Measurements from ENCODE around the gene XPO6. TPM values are rescaled to one million over a fixed set of nuclear protein-coding genes. Genes with fewer than 3 reads are reported as not detected.

XPO6 gene
- total and polyA plus RNA-seq, 4 donors, result 27.5 to 50.0 (median 36.0) TPM

- WGBS, result 90% methylated on average over 6 of the region's 6 CpGs
These were observed 6.5 kb downstream of the XPO6 start for GRCh38 chr16:28205117-28205899.

DNA sequence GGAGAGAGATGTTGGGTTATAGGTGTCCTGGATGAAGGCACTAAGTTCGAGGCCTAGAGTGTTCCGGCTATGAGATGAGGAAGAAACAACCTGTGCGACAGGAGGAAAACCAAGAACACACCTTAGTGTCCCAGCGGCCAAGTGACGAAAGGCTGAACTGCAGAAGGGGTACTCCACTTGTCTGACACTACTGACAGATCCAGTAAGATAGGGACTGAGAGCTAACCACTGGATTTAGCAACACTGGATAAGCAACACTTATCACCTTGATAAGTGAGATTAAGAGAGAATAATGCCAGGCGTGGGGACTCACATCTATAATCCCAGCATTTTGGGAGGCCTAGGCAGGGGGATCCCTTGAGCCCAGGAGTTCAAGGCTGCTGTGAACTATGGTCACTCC lies 7.1 kb downstream of the XPO6 start:
- peaks cover 6 to 37% (median 20%) of the 10 kb centered on the region in 4 donors for H3K36me3 ChIP-seq (ENCODE audit: control insufficient read depth in 4 of 4, insufficient read depth in 3 of 4, low read depth in 1 of 4, low read length in 3 of 4)
- no peak overlapping the region for H3K27ac ChIP-seq (ENCODE audit: low read depth in 1 of 2, low read length in 2 of 2)
- 94% methylated on average over 6 of the region's 6 CpGs for WGBS
- H3K27me3 ChIP-seq (ENCODE audit: control insufficient read depth in 4 of 4, insufficient read depth in 4 of 4, low read length in 3 of 4), result no peaks in the 10 kb centered on the region
- H3K9me3 ChIP-seq (ENCODE audit: control insufficient read depth in 4 of 4, low read length in 3 of 4), result no peaks in the 10 kb centered on the region
- H3K4me1 ChIP-seq (ENCODE audit: control insufficient read depth in 4 of 4, insufficient read depth in 4 of 4, low read length in 3 of 4), result no peaks in the 10 kb centered on the region
- DNase-seq (ENCODE audit: low spot score), result no peak
- no peak overlapping the region for H3K9ac ChIP-seq (ENCODE audit: low read depth in 1 of 2, low read length in 2 of 2)
- H3K4me3 ChIP-seq (ENCODE audit: low read depth in 1 of 3, low read length in 3 of 3), result no peak overlapping the region
- TF ChIP-seq YY1 (IDR thresholded peaks at IDR 0.05) (no peak), JUND (IDR thresholded peaks at IDR 0.05) (no peak), MAX (IDR thresholded peaks at IDR 0.05) (no peak), FOXA1 (IDR thresholded peaks at IDR 0.05) (no peak), ATF3 (IDR thresholded peaks at IDR 0.05) (no peak), HNF4G (IDR thresholded peaks at IDR 0.05) (no peak), RXRA (IDR thresholded peaks at IDR 0.05) (no peak), TAF1 (conservative IDR thresholded peaks at IDR 0.05) (no peak), EGR1 (IDR thresholded peaks at IDR 0.05; ENCODE audit: low read depth in 2 of 2) (no peak), FOXA2 (IDR thresholded peaks at IDR 0.05) (no peak), HNF4A (conservative IDR thresholded peaks at IDR 0.05) (no peak), SP1 (IDR thresholded peaks at IDR 0.05) (no peak)
- TF ChIP-seq, protein P1, sequence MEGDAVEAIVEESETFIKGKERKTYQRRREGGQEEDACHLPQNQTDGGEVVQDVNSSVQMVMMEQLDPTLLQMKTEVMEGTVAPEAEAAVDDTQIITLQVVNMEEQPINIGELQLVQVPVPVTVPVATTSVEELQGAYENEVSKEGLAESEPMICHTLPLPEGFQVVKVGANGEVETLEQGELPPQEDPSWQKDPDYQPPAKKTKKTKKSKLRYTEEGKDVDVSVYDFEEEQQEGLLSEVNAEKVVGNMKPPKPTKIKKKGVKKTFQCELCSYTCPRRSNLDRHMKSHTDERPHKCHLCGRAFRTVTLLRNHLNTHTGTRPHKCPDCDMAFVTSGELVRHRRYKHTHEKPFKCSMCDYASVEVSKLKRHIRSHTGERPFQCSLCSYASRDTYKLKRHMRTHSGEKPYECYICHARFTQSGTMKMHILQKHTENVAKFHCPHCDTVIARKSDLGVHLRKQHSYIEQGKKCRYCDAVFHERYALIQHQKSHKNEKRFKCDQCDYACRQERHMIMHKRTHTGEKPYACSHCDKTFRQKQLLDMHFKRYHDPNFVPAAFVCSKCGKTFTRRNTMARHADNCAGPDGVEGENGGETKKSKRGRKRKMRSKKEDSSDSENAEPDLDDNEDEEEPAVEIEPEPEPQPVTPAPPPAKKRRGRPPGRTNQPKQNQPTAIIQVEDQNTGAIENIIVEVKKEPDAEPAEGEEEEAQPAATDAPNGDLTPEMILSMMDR (IDR thresholded peaks at IDR 0.05; ENCODE audit: low read depth, low read length, missing input control), result no peak
- TF ChIP-seq, protein P2, sequence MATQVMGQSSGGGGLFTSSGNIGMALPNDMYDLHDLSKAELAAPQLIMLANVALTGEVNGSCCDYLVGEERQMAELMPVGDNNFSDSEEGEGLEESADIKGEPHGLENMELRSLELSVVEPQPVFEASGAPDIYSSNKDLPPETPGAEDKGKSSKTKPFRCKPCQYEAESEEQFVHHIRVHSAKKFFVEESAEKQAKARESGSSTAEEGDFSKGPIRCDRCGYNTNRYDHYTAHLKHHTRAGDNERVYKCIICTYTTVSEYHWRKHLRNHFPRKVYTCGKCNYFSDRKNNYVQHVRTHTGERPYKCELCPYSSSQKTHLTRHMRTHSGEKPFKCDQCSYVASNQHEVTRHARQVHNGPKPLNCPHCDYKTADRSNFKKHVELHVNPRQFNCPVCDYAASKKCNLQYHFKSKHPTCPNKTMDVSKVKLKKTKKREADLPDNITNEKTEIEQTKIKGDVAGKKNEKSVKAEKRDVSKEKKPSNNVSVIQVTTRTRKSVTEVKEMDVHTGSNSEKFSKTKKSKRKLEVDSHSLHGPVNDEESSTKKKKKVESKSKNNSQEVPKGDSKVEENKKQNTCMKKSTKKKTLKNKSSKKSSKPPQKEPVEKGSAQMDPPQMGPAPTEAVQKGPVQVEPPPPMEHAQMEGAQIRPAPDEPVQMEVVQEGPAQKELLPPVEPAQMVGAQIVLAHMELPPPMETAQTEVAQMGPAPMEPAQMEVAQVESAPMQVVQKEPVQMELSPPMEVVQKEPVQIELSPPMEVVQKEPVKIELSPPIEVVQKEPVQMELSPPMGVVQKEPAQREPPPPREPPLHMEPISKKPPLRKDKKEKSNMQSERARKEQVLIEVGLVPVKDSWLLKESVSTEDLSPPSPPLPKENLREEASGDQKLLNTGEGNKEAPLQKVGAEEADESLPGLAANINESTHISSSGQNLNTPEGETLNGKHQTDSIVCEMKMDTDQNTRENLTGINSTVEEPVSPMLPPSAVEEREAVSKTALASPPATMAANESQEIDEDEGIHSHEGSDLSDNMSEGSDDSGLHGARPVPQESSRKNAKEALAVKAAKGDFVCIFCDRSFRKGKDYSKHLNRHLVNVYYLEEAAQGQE (IDR thresholded peaks at IDR 0.05), result no peak

More at GRCh38 chr16:28205117-28205899, 6.5 kb downstream of the XPO6 start:
- H3K27ac ChIP-seq (ENCODE audit: low read depth in 1 of 2, low read length in 2 of 2), result no peak overlapping the region
- H3K27me3 ChIP-seq (ENCODE audit: control insufficient read depth in 4 of 4, insufficient read depth in 4 of 4, low read length in 3 of 4), result no peaks in the 10 kb centered on the region
- H3K9me3 ChIP-seq (ENCODE audit: control insufficient read depth in 4 of 4, low read length in 3 of 4), result no peaks in the 10 kb centered on the region
- peaks cover 6 to 37% (median 20%) of the 10 kb centered on the region in 4 donors for H3K36me3 ChIP-seq (ENCODE audit: control insufficient read depth in 4 of 4, insufficient read depth in 3 of 4, low read depth in 1 of 4, low read length in 3 of 4)
- no peak overlapping the region for H3K9ac ChIP-seq (ENCODE audit: low read depth in 1 of 2, low read length in 2 of 2)
- H3K4me1 ChIP-seq (ENCODE audit: control insufficient read depth in 4 of 4, insufficient read depth in 4 of 4, low read length in 3 of 4), result peaks cover 0 to 5% (median 2%) of the 10 kb centered on the region in 4 donors
- TF ChIP-seq, protein P1 (IDR thresholded peaks at IDR 0.05; ENCODE audit: low read depth, low read length, missing input control), result no peak
- TF ChIP-seq TAF1 (conservative IDR thresholded peaks at IDR 0.05), result no peak
- TF ChIP-seq MAX (IDR thresholded peaks at IDR 0.05), result no peak
- TF ChIP-seq HNF4A (conservative IDR thresholded peaks at IDR 0.05), result no peak
- TF ChIP-seq GABPA (IDR thresholded peaks at IDR 0.05 in 1 of 2, conservative IDR thresholded peaks at IDR 0.05 in 1 of 2), result no peak
- TF ChIP-seq, protein P3, sequence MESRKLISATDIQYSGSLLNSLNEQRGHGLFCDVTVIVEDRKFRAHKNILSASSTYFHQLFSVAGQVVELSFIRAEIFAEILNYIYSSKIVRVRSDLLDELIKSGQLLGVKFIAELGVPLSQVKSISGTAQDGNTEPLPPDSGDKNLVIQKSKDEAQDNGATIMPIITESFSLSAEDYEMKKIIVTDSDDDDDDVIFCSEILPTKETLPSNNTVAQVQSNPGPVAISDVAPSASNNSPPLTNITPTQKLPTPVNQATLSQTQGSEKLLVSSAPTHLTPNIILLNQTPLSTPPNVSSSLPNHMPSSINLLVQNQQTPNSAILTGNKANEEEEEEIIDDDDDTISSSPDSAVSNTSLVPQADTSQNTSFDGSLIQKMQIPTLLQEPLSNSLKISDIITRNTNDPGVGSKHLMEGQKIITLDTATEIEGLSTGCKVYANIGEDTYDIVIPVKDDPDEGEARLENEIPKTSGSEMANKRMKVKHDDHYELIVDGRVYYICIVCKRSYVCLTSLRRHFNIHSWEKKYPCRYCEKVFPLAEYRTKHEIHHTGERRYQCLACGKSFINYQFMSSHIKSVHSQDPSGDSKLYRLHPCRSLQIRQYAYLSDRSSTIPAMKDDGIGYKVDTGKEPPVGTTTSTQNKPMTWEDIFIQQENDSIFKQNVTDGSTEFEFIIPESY (IDR thresholded peaks at IDR 0.05), result no peak
- TF ChIP-seq RAD21 (IDR thresholded peaks at IDR 0.05), result no peak
- no peak for TF ChIP-seq ATF3 (IDR thresholded peaks at IDR 0.05)
- no peak for TF ChIP-seq JUND (IDR thresholded peaks at IDR 0.05)
- DNase-seq (ENCODE audit: low spot score), result no peak
- no peak overlapping the region for H3K4me3 ChIP-seq (ENCODE audit: low read depth in 1 of 3, low read length in 3 of 3)
